ENCODE results near the gene THTPA.
"Not testable (repeated sequence)": the region's sequence is repeated elsewhere in the genome, so short reads cannot be mapped to it uniquely, and the experiment has no call there.

THTPA gene

DNA sequence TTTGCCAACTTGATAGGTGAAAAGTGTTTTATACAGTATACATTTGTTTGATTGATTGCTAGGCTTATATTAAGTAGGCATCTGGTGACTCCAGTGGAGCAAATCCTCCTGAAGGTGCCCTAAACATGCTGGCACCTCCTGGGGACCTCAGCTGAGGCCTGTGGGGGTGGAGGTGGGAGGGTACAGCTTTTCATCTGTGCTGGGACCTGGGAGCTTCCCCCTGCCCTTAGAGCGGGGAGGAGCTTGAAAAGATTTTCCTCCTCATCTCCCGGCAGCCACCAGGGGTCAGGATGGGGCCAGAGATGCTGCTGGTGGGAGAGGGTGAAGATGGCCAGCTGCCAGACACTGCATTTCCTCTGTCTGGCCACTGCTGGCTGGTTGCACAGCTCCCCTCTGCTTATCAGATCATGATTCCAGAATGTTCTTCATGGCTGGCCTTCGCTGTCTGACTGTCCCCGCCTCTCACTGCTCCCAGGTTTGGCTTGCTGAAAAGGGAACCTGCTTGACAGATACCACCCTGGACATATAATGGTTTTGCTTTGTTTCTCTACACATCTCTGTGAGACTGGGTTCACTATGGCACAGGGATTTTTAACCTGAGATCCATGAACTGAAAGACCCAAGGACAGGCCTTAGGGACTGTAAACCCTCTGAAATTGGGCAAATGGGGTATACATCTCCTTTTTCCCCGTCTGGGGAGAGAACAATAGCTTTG, 33.0 kb downstream of the THTPA start:
- peak; percentile 62 for DNase-seq

GRCh38 chr14:23589606-23590005, 33.5 kb downstream of the THTPA start:
- DNase-seq = no peak

- no peak for DNase-seq
Observed at GRCh38 chr14:23590198-23590597, 34.1 kb downstream of the THTPA start.

DNA sequence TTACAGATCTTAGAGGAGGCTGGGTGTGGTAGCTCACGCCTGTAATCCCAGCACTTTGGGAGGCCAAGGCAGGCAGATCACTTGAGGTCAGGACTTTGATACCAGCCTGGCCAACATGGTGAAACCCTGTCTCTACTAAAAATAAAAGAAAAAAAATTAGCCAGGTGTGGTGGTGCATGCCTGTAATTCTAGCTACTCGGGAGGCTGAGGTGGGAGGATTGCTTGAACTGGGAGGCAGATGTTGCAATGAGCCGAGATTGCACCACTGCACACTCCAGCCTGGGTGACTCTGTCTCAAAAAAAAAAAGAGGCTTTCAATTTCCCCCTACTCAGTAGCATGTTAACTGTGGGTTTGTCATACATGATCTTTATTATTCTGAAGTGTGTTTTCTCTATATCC, 38.1 kb downstream of the THTPA start:
- not testable (repeated sequence) for DNase-seq

DNA sequence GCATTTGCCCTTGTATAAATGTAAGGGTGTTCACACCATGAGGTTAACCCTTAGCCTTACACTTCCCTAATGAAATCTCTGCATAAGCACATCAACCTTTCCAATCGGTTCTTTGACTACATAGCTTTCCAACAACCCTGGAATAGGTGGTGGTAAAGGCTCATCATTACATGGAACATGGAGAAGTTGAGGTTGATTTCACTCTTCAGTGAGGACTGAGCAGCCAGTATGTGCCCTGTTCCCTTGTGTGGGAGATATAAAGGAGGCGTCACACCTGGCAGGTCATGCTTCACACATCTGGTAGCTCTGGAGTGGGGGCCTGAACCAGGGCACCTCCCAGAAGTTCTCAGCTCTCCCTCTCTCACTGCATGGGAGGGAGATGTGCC, 44.2 kb downstream of the THTPA start:
- DNase-seq = no peak

DNA sequence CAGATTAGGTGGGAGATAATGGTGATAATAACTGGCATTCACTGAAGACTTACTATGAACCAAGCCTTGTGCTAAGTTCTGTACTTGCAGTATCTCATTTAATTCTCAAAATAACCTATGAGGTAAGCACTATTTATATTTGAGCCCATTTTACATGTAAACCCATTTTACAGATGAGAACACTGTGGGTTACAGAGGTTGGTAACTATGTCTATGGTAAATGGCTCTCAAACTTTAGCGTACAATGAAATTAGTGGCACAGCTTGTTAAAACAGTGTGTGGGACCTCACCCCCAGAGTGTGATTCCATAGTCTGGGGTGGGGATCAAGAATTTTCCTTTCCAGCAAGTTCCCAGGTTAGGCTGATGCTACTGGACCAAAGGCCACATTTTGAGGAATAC, 44.7 kb downstream of the THTPA start:
- DNase-seq = no peak

DNA sequence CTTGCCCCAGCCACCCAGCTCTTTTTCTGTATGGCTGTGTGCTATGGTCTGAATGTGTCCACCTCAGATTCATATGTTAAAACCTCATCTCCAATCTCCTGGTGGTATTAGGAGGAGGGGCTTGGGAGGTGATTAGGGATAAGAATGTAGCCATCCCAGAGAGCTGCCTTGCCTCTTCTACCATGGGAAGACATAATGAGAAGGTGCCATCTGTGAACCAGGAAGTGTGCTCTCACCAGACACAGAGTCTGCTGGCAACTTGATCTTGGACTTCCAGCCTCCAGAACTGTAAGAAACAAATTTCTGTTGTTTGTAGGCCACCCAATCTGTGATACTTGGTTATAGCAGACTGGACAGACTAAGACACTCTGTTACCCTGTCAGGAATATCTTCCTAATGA, 45.4 kb downstream of the THTPA start:
- DNase-seq = no peak

GRCh38 chr14:23601845-23602180, 45.7 kb downstream of the THTPA start:
- no peak for DNase-seq

- DNase-seq = no peak
Observed at GRCh38 chr14:23602181-23603095, 46.4 kb downstream of the THTPA start.

GRCh38 chr14:23603103-23603502, 47.0 kb downstream of the THTPA start:
- no peak for DNase-seq

GRCh38 chr14:23604148-23604547, 48.1 kb downstream of the THTPA start:
- no peak for DNase-seq

DNA sequence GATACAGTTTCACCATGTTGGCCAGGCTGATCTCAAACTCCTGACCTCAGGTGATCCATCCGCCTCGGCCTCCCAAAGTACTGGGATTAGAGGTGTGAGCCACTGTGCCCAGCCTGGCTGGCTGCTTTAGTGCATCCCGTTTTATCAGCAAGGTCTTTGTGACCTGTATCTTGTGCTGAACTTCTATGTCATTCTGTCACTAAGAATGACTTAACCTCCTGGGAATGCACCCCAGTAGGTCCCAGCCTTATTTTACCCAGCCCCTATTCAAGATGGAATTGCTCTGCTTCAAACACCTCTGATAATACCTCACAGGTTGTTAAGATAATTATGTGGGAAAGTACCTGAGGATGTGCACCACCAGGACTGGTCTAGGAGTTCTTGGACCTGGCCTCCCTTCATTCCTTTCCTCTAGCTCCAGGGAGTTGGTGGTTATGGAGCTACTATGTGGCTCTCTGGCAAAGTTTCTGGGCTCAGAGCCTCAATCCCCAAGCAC, 48.7 kb downstream of the THTPA start:
- DNase-seq = no peak

DNA sequence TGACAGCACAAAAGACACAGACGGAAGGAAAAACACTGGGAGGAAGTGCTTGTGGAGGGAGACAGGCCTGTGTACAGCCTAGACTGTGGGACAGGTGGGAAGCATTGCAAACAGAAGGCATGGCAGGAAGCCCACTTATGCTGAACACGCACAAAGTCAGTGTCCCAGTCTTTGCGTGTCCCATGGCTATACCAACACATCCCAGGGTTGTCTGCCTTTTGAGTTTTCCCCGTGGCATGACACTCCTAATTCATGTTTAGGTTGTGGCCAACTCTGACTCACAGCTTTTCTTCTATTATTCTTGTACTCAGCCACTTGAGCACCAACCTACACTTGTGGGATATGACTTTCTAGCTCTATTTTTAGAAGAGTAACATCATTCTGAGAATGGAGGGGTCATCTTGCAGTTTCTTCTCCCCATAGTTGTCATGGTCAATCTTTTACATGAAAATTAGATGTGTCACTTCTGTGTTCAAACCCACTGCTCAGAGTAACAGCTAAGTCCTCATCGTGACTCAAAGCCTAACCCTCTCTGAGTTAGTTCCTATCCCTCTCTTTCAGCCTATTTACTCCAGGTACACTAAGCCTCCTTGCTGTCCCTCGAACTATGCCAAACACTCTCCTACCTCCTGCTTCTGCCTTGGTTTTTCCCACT, 50.0 kb downstream of the THTPA start:
- DNase-seq = no peak

DNA sequence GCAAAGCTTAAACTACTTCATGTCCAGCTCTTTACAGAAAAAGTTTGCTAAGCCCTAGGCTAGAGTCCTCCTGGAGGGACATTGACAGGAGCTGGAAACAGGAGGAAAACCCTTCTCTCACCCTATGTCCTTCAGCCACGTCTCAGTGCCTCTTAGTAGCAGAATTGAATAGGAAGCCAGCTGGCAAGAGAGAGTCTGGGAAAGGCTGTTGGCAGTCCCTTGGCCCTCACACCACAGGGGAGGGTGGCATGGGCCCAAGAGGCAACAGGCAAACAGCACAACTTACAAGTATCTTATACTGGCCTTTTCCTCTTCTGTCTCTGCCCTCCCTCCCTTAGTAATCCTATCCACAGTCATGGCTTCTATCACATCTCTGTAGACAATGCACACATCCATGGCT, 52.4 kb downstream of the THTPA start:
- DNase-seq = no peak

DNA sequence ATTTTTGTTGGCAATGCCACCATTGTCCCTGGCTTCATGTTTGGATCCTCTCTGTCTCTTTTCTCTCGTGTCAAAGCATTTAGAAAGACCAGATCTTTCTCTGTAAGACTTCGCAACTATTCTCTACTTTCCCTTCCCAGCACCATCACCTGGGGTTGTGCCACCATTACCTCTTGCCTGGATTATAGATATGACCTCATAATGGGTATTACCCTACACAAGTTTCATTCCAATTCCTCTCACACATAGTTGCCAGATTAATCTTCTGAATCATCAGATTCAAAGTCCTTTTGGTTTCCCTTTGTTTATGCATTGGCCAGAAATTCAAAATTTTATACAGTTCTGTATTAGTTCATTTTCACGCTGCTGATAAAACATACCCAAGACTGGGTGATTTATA, 52.9 kb downstream of the THTPA start:
- DNase-seq = no peak

DNA sequence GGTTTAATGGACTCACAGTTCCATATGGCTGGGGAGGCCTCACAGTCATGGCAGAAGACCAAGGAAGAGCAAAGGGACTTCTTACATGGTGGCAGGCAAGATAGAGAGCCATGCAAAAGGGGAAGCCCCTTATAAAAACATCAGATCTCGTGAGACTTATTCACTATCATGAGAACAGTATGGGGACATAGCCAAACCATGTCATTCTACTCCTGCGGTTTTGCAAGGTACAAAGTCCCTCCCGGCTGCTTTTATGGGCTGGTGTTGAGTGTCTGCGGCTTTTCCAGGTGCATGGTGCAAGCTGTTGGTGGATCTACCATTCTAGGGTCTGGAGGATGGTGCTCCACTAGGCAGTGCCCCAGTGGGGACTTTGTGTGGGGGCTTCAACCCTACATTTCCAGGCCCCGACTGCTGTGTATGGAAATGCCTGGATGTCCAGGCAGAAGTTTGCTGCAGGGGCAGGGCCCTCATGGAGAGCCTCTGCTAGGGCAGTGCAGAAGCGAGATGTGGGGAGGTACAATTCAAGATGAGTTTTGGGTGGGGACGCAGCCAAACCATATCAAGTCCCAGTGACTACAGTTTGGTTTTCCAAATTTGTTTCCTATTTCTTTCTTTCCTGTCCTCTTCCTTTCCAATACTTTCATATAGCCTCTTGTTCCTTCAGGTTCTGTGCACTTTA, 53.5 kb downstream of the THTPA start:
- DNase-seq = not testable (repeated sequence)

Measured in NCI-H510A (cell line).